ENCODE data around the gene DNAH17.

The DNAH17 gene

GRCh38 chr17:78427140-78427539 is 150.1 kb downstream of the DNAH17 start:
- ATAC-seq: no peak

GRCh38 chr17:78426293-78426879 is 150.8 kb downstream of the DNAH17 start:
- ATAC-seq: no peak

GRCh38 chr17:78425429-78425828 is 151.8 kb downstream of the DNAH17 start:
- no peak for ATAC-seq

- ATAC-seq: no peak
Measured at GRCh38 chr17:78423961-78424675, 153.1 kb downstream of the DNAH17 start.

GRCh38 chr17:78422872-78423588 is 154.2 kb downstream of the DNAH17 start:
- no peak for ATAC-seq

- ATAC-seq: no peak
Measured at GRCh38 chr17:78422267-78422605, 155.0 kb downstream of the DNAH17 start.

GRCh38 chr17:78421534-78422266 is 155.5 kb downstream of the DNAH17 start:
- peak; percentile 72 to 83 for ATAC-seq

GRCh38 chr17:78421084-78421533 is 156.1 kb downstream of the DNAH17 start:
- ATAC-seq: no peak

GRCh38 chr17:78419970-78420815 is 157.0 kb downstream of the DNAH17 start:
- no peak for ATAC-seq

GRCh38 chr17:78418326-78419026 is 158.7 kb downstream of the DNAH17 start:
- no peak for ATAC-seq

- no peak for ATAC-seq
Measured at GRCh38 chr17:78417531-78417909, 159.7 kb downstream of the DNAH17 start.

- no peak for ATAC-seq
Measured at GRCh38 chr17:78416791-78417530, 160.2 kb downstream of the DNAH17 start.

- ATAC-seq: no peak
Measured at GRCh38 chr17:78415821-78416711, 161.1 kb downstream of the DNAH17 start.

- peak; percentile 16 to 33 for ATAC-seq
Measured at GRCh38 chr17:78414178-78415162, 162.7 kb downstream of the DNAH17 start.

- peak; percentile 17 to 27 for ATAC-seq
Measured at GRCh38 chr17:78412403-78412802, 164.8 kb downstream of the DNAH17 start.

GRCh38 chr17:78411241-78411857 is 165.8 kb downstream of the DNAH17 start:
- ATAC-seq: no peak

- ATAC-seq: no peak
Measured at GRCh38 chr17:78409191-78409928, 167.8 kb downstream of the DNAH17 start.

All from activated CD4-positive, CD25-positive, alpha-beta regulatory T cell treated with anti-CD3 and anti-CD28 coated beads, Interleukin-2, amount 50 U/mL, for 24 hours (primary cell).